ENCODE measurements around the gene STK11IP.

The STK11IP gene

GRCh38 chr2:219571311-219572236 is 26.1 kb upstream of the STK11IP start, which contains the start of gene OBSL1:
OBSL1 (minus strand) TSS chr2:219571539; CDS start chr2:219571232, 307 bp downstream.
- H3K4me3 ChIP-seq (ENCODE audit: low read length), result no peak within 1 kb of the TSS
- H2AFZ ChIP-seq (ENCODE audit: low read depth, low read length), result no peak within 1 kb of the TSS
- H3K4me1 ChIP-seq (ENCODE audit: low read length), result no peaks in the 10 kb centered on the region
- H3K36me3 ChIP-seq (replicated peaks; ENCODE audit: low read depth, low read length), result no peaks in the 10 kb centered on the region
- H3K9ac ChIP-seq (ENCODE audit: low read length), result no peak within 1 kb of the TSS
- H3K9me3 ChIP-seq (ENCODE audit: insufficient read depth, low read length), result no peaks in the 10 kb centered on the region
- no peaks in the 10 kb centered on the region for H4K20me1 ChIP-seq (ENCODE audit: insufficient read depth, low read length)
- TF ChIP-seq CTCF (IDR thresholded peaks at IDR 0.05; ENCODE audit: low read depth, low read length), result no peak
- no peak for TF ChIP-seq EZH2phosphoT487 (IDR thresholded peaks at IDR 0.05; ENCODE audit: low read depth)
- H3K79me2 ChIP-seq (ENCODE audit: low read length), result no peaks in the 10 kb centered on the region
- H3K4me2 ChIP-seq (ENCODE audit: low read length), result no peak within 1 kb of the TSS
- H3K27me3 ChIP-seq (ENCODE audit: low read depth, low read length), result no peaks in the 10 kb centered on the region
- H3K27ac ChIP-seq (ENCODE audit: low read length), result no peak within 1 kb of the TSS

GRCh38 chr2:219572237-219573001 is 25.2 kb upstream of the STK11IP start, which contains the start of gene INHA:
INHA (plus strand) TSS chr2:219572310; CDS start chr2:219572375, 65 bp downstream.
- no peaks in the 10 kb centered on the region for H3K27me3 ChIP-seq (ENCODE audit: low read depth, low read length)
- no peaks in the 10 kb centered on the region for H3K4me1 ChIP-seq (ENCODE audit: low read length)
- no peaks in the 10 kb centered on the region for H3K36me3 ChIP-seq (replicated peaks; ENCODE audit: low read depth, low read length)
- no peak within 1 kb of the TSS for H3K4me2 ChIP-seq (ENCODE audit: low read length)
- TF ChIP-seq EZH2phosphoT487 (IDR thresholded peaks at IDR 0.05; ENCODE audit: low read depth), result no peak
- no peak for TF ChIP-seq CTCF (IDR thresholded peaks at IDR 0.05; ENCODE audit: low read depth, low read length)
- no peak within 1 kb of the TSS for H2AFZ ChIP-seq (ENCODE audit: low read depth, low read length)
- no peaks in the 10 kb centered on the region for H3K79me2 ChIP-seq (ENCODE audit: low read length)
- no peak within 1 kb of the TSS for H3K9ac ChIP-seq (ENCODE audit: low read length)
- no peaks in the 10 kb centered on the region for H3K9me3 ChIP-seq (ENCODE audit: insufficient read depth, low read length)
- H3K27ac ChIP-seq (ENCODE audit: low read length), result no peak within 1 kb of the TSS
- H3K4me3 ChIP-seq (ENCODE audit: low read length), result no peak within 1 kb of the TSS
- H4K20me1 ChIP-seq (ENCODE audit: insufficient read depth, low read length), result no peaks in the 10 kb centered on the region

- H3K4me2 ChIP-seq (ENCODE audit: low read length), result no peak overlapping the region
- H3K4me1 ChIP-seq (ENCODE audit: low read length), result no peaks in the 10 kb centered on the region
- no peak overlapping the region for H3K4me3 ChIP-seq (ENCODE audit: low read length)
- no peak overlapping the region for H3K27ac ChIP-seq (ENCODE audit: low read length)
- no peaks in the 10 kb centered on the region for H3K36me3 ChIP-seq (replicated peaks; ENCODE audit: low read depth, low read length)
- no peaks in the 10 kb centered on the region for H3K79me2 ChIP-seq (ENCODE audit: low read length)
- H2AFZ ChIP-seq (ENCODE audit: low read depth, low read length), result no peak overlapping the region
- no peak for TF ChIP-seq CTCF (IDR thresholded peaks at IDR 0.05; ENCODE audit: low read depth, low read length)
- TF ChIP-seq EZH2phosphoT487 (IDR thresholded peaks at IDR 0.05; ENCODE audit: low read depth), result no peak
- no peaks in the 10 kb centered on the region for H4K20me1 ChIP-seq (ENCODE audit: insufficient read depth, low read length)
- H3K9me3 ChIP-seq (ENCODE audit: insufficient read depth, low read length), result no peaks in the 10 kb centered on the region
- no peaks in the 10 kb centered on the region for H3K27me3 ChIP-seq (ENCODE audit: low read depth, low read length)
- no peak overlapping the region for H3K9ac ChIP-seq (ENCODE audit: low read length)
These were observed 24.5 kb upstream of the STK11IP start for GRCh38 chr2:219573166-219573565.
